Measurements from ENCODE around the gene GLE1.

The GLE1 gene

GRCh38 chr9:128504485-128505413 is at the start of gene GLE1:
TSS of gene GLE1 (plus strand) at chr9:128504719. CDS start at chr9:128504806, 87 bp downstream.
- DNase-seq (ENCODE audit: low spot score), result peak; percentile 84

- no peak for DNase-seq (ENCODE audit: low spot score)
These were observed 49.5 kb upstream of the GLE1 start for GRCh38 chr9:128454991-128455390.

DNA sequence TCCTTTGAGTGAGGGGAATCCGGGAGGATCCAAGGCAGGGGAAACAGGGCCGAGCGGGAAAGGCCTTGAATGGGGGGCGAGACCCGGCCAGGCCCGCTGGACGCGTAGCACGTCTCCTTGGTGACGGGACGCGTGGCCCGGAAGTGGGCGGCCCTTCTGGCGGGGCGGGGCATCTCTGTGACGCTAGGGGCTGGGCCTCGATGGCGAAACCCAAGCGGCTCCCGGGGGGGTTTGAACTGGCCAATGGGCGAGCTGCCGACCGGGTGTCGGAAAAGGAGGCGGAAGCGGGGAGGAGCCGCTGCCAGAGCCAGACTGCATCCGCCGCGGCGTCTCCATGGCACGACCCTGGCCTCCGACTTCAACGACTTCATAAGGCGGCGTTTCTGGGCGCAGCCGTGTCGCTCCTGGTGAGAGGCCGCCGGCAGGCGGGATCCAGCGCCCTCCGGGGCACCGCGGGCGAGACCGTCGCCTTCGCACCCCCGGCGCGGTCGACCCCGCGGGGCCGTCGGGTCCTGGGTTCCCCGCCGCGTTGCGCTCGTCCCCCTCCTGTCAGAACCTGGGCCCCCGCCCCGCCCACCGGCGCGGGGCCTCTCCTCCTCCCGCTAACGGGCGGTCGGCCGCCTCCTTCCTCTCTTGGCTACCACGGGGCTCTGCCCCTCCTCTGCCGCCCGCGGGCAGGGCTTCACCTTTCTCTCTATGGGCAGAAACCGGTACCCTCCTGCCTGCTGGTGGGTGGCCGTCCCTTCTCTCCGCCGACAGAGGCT is 48.5 kb upstream of the GLE1 start, which contains the start of gene ODF2:
Gene ODF2, plus strand, starts transcription at position 158 of the 764 bp plus-strand sequence. Its CDS starts 86 bp downstream, at position 244.
- peak; percentile 95 for DNase-seq (ENCODE audit: low spot score)

- peak; percentile 72 for DNase-seq (ENCODE audit: low spot score)
These were observed 47.9 kb upstream of the GLE1 start for GRCh38 chr9:128456613-128457061.

DNA sequence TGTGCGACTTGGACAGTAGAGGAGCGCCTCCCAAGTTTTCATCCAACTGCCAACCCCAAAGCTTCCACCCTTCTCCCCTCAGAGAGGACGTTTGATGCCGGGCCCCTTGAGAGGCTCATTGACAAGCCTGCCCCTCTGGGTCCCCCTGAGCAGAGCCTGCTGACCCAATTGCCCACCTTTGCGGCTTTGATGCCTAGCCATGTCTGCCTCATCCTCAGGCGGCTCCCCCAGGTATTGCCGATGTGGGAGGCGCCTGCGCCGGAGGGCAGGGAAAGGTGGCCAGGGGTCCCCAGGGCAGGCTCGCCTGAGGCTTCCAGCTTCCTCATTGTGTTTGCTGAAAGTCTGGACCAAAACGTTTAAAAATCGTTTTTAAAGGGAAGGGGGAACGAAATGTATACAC is 47.3 kb upstream of the GLE1 start:
- no peak for DNase-seq (ENCODE audit: low spot score)

DNA sequence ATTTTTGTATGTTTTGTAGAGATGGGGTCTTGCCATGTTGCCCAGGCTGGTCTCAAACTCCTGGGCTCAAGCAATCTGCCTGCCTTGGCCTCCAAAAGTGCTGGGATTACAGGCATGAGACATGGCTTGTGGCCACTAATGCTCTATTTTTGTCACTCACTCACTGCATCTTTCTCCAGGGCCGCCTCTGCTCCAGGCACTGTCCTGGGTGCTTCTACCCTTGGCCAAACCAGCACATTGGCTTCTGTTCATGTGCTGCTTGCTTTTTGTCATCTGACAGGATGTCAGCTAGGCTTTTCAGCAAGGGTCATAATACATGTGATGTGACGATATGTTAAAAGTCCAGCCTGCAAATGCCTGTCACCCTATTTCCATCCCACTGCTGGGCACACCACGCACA is 45.5 kb upstream of the GLE1 start:
- DNase-seq (ENCODE audit: low spot score), result no peak

GRCh38 chr9:128469070-128469469 is 35.4 kb upstream of the GLE1 start:
- no peak for DNase-seq (ENCODE audit: low spot score)

DNA sequence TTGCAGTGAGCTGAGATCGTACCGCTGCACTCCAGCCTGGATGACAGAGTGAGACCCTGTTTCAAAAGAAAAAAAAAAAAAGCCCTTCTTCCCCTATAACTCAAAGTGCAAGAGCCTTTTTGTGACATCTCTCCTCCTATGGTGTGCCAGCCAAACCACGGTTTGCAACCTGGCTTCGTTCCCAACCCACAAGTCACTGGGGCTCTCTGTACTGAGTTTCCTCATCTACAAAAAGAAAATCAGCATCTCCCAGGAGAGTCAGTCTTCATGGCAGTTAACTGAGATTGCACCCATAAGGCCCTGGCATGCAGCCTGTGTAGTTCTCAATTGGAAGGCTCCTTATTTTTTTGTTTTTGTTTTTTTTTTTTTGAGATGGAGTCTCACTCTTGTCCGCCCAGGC is 34.0 kb upstream of the GLE1 start:
- DNase-seq (ENCODE audit: low spot score), result peak; percentile 8

GRCh38 chr9:128473104-128473503 is 31.4 kb upstream of the GLE1 start:
- no peak for DNase-seq (ENCODE audit: low spot score)

DNA sequence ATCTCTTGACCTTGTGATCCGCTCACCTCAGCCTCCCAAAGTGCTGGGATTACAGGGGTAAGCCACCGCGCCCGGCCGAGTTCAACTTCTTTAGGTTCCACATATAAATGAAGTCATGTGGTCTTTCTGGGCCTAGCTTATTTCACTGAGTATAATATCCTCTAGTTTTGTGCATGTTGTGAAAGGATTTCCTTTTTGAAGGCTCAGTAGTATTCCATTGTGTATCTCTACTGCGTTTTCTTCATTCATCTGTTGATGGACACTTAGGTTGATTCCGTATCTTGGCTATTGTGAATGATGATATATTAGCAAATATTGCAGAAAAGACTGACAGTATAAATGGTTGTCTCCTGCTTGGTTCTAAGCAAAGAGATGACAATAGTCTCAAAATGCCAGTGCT is 28.7 kb upstream of the GLE1 start:
- no peak for DNase-seq (ENCODE audit: low spot score)

- no peak for DNase-seq (ENCODE audit: low spot score)
These were observed 25.3 kb upstream of the GLE1 start for GRCh38 chr9:128479262-128479661.

GRCh38 chr9:128481561-128481960 is 23.0 kb upstream of the GLE1 start:
- DNase-seq (ENCODE audit: low spot score), result no peak

DNA sequence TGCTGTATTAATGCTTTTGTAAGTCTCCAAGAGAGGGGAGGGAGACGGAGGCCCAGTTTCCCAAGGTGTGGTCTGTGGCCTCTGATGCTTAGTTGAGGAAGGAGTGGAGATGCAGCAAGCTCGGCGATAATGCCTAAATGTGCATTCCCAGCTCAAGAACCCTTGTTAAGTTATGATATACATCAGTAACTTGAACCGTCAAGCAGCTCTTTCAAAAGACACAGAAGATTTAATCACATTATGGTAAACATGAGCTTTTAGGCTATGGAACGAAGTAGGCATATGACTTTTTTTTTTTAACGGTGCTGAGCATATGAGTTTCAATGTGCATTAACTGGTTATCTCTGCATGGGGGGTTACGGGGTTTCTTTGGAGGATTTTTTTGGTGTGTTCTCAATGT is 22.3 kb upstream of the GLE1 start:
- no peak for DNase-seq (ENCODE audit: low spot score)

- DNase-seq (ENCODE audit: low spot score), result no peak
These were observed 19.7 kb upstream of the GLE1 start for GRCh38 chr9:128484686-128485413.

GRCh38 chr9:128485414-128485855 is 19.1 kb upstream of the GLE1 start:
- DNase-seq (ENCODE audit: low spot score), result no peak

DNA sequence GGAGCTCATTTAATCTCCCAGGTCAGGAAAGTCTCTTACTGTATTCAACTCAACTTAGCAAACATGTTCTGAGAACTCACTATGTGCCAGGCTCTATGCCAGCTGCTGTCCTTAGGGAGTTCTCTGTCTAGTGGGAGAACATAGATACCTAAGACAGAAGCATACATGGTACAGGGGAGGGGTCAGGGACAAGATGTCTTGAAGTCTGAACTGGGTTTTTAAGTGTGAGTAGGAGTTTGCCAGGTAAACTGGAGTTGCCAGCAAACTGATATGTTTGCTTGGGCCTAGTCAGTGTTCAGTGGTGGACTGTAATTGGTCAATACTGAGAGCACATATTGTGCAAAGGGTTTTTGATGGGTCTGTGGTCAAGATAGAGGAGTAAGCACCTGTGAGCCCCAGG is 18.3 kb upstream of the GLE1 start:
- no peak for DNase-seq (ENCODE audit: low spot score)

DNA sequence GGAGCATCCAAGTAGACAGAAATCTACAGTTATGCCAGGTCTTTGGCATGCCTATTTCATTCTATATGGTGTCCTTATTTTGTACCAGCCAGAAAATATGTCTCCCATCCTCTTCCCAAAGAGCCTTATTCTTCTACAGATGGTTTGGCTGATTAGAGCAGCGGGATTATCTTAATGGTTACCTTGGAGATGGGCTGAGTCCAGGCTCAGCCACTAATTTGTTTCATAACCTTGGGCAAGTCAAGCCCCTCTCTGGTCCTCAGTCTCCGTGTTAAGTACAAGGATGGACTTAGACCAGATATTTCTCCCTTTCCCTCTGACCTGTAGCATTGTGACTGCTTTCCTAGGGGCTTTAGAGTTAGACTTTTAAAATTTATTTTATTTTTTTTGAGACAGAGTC is 11.1 kb upstream of the GLE1 start:
- DNase-seq (ENCODE audit: low spot score), result no peak

DNA sequence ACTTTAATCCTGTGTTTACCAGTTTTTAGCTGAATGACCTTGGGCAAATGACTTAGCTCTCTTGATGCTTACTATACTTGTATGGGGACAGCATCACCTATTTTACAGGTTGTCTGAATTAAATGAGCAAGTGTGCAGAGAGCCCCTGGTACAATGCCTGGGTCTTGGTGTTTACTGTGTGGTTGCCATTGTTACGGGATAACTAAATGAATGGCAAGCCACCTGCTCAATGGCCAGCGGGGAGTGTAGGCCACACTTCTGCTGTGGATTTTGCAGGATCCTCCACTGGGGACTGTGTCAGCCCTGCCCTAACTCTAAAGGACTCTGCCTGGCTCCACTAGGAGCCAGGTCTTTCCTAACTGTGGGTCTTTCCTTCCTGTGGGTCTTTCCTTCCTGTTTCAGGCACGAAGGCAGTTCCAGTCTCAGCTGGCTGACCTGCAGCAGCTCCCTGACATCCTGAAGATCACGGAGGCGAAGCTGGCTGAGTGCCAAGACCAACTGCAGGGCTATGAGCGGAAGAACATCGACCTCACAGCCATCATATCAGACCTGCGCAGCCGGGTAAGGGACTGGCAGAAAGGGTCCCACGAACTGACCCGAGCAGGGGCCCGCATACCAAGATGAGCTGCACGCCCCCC is 10.3 kb upstream of the GLE1 start:
- DNase-seq (ENCODE audit: low spot score), result no peak

- no peak for DNase-seq (ENCODE audit: low spot score)
These were observed 9.8 kb upstream of the GLE1 start for GRCh38 chr9:128494746-128495129.

GRCh38 chr9:128495296-128495695 is 9.2 kb upstream of the GLE1 start:
- DNase-seq (ENCODE audit: low spot score), result no peak

DNA sequence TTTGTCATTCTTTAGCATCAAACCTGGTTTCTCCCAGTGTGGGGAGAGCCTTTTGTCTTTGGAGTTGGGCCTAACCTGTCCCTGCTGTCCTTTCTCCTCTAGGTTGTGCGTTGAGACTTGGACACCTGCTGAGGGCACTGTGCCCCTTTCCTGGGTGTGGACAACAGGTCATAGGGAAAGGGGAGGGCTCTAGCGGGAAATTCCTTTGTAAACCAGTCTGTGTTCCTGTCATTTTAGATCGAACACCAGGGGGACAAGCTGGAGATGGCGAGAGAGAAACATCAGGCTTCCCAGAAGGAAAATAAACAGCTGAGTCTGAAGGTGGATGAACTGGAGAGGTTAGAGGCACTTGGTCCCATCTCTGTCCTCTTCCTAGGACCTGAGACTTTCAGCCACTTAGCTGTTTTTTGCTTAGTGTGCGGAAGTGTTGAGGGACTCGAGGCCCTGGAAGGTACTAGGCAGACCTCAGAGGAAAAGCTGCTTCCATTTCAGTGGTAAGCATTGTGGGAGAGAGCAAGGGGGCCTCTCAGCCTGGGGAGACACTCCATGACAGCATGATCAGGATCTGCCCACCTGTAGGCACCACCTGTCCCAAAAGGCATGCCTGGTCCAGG is 8.6 kb upstream of the GLE1 start:
- DNase-seq (ENCODE audit: low spot score), result peak; percentile 43
